Iris pigment epithelial cell (primary cell): ENCODE results near the gene MRPL38.
A peak's percentile ranks its signal among the peaks of the same experiment; 100 is the strongest.
"Not testable (repeated sequence)": the region's sequence is repeated elsewhere in the genome, so short reads cannot be mapped to it uniquely, and the experiment has no call there.

Experiments used
- DNase-seq: peaks from one replicate; pipeline ENCODE4 v3.0.0-alpha.2; 2011; ENCODE audit warnings: low read depth

Gene MRPL38

GRCh38 chr17:75896415-75897159 is 8.1 kb downstream of the MRPL38 start, which contains the start of gene TRIM65:
TRIM65 (minus strand) TSS chr17:75896951; CDS start chr17:75896937, 14 bp downstream.
- peak; percentile 75 for DNase-seq

DNA sequence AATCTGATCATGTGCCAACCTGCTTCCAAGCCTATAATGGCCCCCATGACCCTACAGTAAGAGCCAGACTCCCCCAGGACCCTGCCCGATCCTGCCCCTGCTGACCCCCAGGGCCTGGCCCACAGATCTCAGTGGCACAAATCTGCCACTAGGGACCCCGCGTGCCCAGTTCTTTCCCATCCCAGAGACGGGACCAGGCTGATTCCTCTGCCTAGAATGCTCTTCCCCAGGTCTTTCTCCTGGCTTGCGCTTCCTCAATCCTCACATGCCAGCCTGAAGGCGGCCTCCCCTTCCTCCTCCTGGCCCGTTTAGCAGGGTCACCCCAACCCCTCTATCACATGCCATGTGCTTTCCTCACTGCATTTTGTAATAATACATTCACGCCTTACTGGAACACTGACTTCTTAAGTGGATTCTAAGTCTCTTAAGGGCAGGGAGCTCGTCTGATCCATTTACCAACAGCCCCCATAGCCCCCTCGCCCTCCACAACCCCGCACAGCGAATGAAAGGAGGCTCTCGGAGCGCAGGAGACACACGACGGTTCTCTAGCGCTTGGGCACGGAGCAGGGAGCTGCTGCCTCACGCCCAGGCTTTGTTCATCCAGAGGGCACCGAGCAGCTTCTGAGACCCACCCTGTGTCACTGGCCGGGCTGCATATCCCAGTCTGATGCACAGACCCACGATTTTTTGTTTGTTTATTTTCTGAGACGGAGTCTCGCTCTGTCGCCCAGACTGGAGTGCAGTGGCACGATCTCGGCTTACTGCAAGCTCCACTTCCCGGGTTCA is 9.1 kb downstream of the MRPL38 start:
- no peak for DNase-seq

DNA sequence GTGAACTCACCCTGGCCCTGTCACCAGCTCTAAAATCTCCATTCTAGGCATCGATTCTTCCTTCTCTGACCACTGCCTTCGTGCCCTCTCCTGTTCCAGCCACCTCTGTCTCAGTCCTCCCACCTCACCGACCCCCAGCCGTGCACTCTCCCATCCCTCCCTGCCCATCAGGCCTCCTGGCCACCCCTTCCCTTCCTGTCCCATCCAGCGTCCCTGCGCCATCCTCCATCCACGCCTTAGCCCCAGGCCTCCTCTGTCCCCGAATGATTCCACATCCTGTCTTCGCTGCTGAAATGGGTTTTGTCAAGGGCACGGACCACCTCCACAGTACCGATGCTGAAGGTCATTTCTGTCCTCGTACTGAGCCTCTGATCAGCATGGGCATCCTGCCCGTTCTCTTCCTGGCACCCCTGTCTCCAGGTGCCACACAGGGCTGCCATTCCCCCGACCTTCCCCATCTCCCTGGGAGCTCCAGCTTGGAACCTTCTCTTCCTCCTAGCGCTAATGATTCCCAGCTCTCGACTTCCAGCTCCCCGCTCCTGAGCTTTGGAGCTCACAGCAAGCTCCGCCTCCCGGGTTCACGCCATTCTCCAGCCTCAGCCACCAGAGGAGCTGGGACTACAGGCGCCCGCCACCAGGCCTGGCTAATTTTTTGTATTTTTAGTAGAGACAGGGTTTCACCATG is 10.5 kb downstream of the MRPL38 start:
- DNase-seq = no peak

GRCh38 chr17:75893305-75894048 is 11.2 kb downstream of the MRPL38 start:
- no peak for DNase-seq

DNA sequence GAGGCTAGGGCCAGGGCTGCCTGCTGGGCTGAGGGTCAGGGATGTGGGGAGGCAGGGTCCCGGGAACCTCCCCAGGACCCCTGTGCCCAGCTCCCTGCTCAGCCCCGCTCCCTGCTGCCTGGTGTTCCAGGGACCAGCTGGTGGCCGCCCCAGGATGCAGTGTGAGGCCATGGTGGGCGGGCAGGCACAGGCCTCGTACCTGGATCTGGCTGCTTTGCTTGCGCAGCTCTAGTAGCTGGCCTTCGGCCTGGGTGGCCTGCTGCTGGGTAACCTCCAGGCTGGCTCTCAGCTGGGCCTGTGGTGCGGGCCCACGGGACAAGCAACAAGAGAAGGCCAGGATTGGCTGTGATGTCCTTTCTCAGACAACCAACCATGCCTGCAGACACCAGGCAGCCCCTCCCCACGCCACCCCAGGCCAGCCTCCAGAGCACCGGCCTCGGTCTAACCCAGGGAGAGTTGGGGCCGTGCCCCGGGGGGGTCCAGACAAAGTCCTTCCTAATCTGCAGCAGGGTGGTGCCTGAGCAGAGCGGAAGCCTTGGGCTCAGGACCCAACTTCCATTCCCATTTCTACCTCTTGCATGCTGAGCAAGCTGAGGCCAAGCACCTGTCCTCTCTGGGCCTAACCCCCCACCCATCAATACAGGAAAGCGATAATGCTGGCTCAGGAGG is 12.0 kb downstream of the MRPL38 start:
- no peak for DNase-seq

GRCh38 chr17:75891605-75892555 is 12.8 kb downstream of the MRPL38 start:
- no peak for DNase-seq

- DNase-seq = no peak
Measured at GRCh38 chr17:75891022-75891604, 13.6 kb downstream of the MRPL38 start.

- no peak for DNase-seq
Measured at GRCh38 chr17:75889454-75889853, 15.2 kb downstream of the MRPL38 start.

GRCh38 chr17:75888484-75888883 is 16.2 kb downstream of the MRPL38 start:
- no peak for DNase-seq

DNA sequence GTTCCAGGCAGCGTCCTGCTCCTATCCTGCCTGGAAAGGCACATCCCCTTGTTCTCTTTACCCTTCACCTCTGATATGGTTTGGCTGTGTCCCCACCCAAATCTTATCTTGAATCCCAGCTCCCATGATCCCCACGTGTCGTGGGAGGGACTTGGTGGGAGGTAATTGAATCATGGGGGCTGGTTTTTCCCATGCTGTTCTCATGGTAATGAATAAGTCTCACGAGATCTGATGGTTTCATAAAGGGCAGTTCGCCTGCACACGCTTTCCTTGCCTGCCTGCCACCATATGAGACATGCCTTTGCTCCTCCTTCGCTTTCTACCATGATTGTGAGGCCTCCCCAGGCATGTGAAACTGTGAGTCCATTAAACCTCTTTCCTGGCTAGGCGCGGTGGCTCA is 18.8 kb downstream of the MRPL38 start:
- not testable (repeated sequence) for DNase-seq

- DNase-seq = no peak
Measured at GRCh38 chr17:75885431-75885830, 19.3 kb downstream of the MRPL38 start.

DNA sequence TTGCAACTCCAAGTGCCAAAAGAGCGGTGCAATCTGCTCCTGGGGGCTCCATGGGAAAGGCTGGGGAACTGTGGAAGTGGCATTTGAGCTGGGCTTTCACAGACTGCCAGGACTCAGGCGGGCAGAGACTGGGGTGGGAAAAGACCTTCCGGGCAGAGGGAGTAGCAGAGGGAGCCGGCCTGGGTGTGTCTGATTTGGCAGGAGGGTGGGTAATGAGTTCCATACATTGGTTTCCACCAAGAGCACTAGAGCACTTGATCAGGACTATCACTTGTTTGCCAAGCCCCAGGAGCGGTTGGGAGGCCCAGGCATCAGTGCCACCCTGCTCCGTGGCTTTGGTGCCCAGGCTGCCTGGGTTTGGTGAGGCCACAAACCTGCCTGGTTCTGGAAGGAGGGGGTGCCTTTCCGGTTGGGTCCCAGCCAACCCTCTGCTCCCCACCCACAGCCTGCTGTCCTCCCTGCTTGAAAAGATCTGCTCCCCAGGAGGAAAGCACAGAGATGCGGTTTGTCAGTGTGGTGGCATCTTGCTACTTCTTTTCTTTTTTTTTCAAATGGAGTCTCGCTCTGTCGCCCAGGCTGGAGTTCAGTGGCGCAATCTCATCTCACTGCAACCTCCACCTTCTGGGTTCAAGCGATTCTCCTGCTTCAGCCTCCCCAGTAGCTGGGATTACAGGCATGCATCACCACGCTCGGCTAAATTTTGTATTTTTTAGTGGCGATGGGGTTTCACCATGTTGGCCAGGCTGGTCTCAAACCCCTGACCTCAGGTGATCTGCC is 22.8 kb downstream of the MRPL38 start:
- DNase-seq = no peak

DNA sequence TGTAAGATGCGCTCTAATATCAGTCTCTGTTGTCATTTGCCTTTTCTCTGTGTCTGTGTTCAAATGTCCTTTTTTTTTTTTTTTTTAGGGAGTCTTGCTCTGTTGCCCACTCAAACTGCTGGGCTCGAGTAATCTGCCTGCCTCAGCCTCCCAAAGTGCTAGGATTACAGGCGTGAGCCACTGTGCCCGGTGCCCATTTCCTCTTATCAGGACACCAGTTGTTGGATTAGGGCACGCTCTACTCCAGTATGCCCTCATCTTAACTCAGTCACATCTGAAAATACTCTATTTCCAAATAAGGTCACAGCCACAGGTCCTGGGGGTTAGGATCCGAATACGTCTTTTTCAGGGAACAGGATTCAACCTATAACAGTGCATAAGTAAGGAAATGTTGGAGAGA is 24.4 kb downstream of the MRPL38 start:
- no peak for DNase-seq

DNA sequence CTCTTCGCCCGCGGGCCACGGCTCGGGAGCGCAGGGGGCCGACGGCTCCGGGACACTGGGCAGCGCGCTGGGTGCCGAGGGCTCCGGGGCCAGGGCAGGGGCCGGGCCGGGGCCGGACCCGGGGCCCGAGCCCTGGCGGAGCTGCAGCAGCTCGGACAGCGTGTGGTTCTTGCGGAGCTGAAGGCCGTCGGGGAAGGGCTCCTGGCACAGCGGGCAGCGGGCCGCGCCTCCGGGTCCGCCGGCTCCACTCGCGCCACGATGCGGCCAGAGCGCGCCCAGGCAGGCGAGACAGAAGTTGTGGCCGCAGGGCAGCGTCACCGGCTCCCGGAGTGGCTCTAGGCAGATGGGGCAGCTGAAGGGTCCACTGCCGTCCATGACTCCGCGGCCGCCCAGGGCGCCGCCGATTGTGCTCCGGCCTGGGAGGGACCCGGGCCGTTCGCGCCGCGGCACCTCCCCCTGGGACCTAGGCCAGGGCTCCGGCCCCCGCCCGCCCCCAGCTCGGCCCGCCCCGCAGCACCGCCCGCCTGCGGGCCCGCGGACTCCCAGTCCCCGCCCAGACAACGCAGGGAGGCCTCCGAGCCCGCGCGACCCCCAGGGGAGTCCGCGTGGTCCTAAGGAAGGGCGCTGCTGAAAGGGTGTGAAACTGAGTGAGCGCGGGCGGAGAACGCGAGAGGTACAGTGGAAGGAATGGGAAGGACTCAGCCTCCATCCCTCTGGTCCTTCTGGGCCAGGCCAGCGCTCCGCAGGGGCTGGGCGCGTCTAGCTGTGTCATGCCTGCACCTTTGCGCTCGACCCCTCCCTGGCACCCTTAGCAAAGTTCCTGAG is 26.3 kb downstream of the MRPL38 start, which contains the start of gene TRIM47:
TSS of gene TRIM47 (minus strand) at position 408 of the 825 bp plus-strand sequence. CDS start at position 375, 33 bp downstream.
- DNase-seq = peak; percentile 51

DNA sequence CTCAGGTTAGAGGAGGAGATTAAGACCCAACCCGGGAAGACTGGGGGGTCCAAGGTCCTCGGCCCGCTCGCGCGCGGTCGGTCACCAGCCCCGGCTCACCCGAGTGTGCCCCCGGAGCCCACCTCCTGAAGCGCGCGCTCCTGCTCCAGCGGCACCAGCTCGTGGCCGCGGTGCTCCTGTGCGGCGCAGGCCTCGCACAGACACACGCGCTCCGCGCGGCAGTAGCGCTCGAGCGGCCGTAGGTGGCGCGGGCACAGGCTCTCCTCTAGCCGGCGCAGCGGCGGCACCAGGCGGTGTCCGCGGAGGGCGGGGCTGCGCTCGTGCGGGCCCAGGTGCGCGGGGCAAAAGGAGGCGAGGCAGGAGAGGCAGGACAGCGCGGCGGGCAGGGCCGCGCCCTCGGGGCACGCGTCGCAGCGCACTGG is 26.9 kb downstream of the MRPL38 start:
- DNase-seq = peak; percentile 77

DNA sequence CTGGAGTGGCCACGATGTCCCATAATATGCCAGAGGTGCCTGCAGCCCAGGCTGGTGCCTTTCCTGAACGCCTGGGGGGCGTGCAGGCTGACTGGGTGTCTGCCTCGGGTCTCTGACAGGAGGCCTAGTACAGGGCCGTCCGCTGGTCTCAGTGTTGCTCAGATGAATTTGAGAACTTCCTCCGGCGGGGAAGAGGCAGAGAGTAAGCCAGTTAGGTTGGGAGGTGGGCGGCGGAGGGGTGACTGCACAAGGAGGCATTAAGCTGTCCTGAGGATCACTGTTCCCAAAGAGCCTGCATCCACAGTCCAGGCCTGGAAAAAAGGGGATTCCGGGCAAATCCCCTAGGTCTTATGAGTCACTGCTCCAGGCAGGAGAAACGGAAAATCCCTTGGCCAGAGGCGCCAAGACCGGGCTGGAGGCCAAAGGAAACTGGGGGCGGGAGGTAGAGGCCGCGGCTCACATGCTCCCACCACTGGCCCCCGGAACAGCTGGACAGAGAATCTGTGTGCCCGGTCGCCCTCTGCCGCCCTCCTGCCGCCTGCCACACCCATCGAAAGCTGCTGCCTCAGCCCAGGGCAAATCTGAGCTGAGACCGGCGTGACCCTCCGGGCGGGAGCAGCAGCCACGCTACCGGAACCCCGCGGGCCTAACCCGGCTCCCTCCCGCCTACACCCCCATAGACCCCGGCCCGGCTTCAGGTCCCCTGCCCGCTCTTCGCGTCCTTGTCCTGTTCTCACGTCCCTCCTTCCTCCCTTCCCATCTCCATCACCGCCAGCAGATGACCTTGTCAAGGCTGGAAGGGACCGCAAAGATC is 27.5 kb downstream of the MRPL38 start:
- peak; percentile 92 for DNase-seq
